ENCODE results near the gene PHACTR3. TPM values are rescaled to one million over a fixed set of nuclear protein-coding genes. Genes with fewer than 3 reads are reported as not detected.

PHACTR3 gene
- total and polyA plus RNA-seq, 2 donors (not counting 3 experiments of a cell fraction or from before 2014, with no cell fraction given): not detected

DNA sequence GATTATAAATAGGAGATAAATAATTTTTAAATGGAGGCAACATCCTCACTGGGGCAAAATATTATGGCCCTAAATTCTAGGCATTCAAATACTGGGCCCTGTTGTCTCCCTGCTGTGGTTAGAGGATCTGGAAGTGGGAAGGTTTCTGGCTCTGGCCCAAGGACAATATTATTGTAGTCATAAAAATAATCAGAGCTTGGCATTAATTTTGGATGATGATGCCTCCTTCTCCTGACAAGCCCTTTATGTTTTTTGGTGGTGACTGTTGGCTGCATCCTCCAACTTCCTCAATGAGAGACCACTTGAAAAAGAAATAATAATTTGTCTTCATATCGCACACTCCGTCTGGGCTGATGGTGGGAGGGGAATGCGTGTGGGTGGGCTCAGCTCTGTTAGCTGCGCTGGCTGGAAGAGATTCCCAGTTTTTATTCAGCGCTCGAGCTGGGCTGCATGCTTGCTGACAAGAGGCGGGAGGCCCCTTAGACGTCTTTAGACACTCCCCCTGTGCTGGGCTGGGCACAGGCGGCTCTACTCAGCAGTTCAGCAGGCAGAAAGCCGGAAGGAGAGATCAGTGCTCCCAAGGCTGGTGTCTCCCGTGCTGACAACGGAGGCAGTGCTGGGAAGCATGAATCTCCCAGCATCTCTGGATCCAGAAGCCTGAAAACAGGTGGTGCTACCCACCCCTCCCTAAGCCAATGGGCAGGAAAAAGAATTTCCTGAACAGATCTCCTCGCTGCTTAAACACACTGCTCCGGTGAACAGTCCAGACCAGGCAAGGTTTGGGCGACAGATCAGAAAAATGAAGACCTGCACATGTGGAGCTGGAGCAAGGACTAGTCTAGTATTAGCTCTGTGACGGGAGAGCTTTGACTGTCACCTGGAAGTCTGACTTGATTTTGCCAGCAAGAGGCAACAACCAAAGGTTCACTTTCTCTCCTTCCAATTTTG lies 231.4 kb downstream of the PHACTR3 start:
- Histone ChIP-seq H3K36me3 (ENCODE audit: control insufficient read depth in 2 of 2, extremely low read depth in 1 of 2, insufficient read depth in 2 of 2, low read length in 2 of 2) (no peaks in the 10 kb centered on the region), H3K4me3 (replicated peaks in 1 of 3; ENCODE audit: insufficient read depth in 1 of 3, low read depth in 1 of 3, low read length in 3 of 3) (no peak overlapping the region), H4K20me1 (replicated peaks; ENCODE audit: control insufficient read depth, extremely low read depth, insufficient read depth, low read length) (no peaks in the 10 kb centered on the region), H3K4me1 (ENCODE audit: control insufficient read depth, extremely low read depth, insufficient read depth, low read length) (peaks cover 2% of the 10 kb centered on the region), H3K9ac (replicated peaks; ENCODE audit: extremely low read depth, insufficient read depth, low read length) (no peak overlapping the region), H3K4me2 (ENCODE audit: insufficient read depth, low read length) (no peak overlapping the region), H3K79me2 (ENCODE audit: control insufficient read depth, insufficient read depth, low read length) (no peaks in the 10 kb centered on the region), H3K9me3 (replicated peaks; ENCODE audit: control insufficient read depth, insufficient read depth, low read length) (no peaks in the 10 kb centered on the region), H3K27ac (ENCODE audit: insufficient read depth, low read depth, low read length) (no peak overlapping the region), H3K9me1 (replicated peaks; ENCODE audit: control insufficient read depth, extremely low read depth, insufficient read depth, low read length) (no peaks in the 10 kb centered on the region), H3K27me3 (ENCODE audit: control insufficient read depth in 2 of 2, insufficient read depth in 2 of 2, low read length in 2 of 2) (no peaks in the 10 kb centered on the region), H2AFZ (ENCODE audit: low read depth, low read length) (no peak overlapping the region)
- ChIA-PET POLR2A (no interaction called here), CTCF (interaction anchor here (1.0 to 1.1 kb wide), 2 partner anchors 14 kb away, joined by 3 to 4 read pairs; no protein-coding TSS in a partner anchor)
- BruUV-seq (replicated peaks): no TSS peak
- no peak for TF ChIP-seq FOS (IDR thresholded peaks at IDR 0.05; ENCODE audit: borderline replicate concordance, insufficient read depth, low read length)
- intact Hi-C loops (cut with micrococcal nuclease) (no loop called here), dilution Hi-C loops (cut with MboI; ENCODE audit: extremely low pct_ligation_motif_present, low sequenced_read_pairs) (no loop called here)
- DNase-seq (ENCODE audit: low read depth, low spot score) (no peak), FAIRE-seq (no peak)

DNA sequence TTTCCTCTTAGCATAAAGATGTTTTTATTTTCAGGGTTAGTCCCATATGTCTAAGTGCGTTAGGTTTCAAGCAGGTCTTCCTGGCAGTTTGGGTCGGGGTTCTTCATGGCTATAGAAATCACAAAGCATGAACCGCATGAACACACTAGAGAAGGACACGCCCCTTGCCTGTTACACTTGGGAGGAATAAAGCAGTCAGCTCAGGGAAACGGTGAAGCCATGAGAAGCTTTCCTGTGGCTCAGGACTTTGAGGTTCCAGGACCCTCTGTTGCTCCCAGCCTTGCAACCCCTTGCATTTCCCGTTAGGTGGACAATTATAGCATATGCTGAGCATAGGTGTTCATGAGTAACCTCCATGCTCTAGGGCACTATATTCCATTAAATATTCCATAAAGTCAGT lies 232.4 kb downstream of the PHACTR3 start:
- no peaks in the 10 kb centered on the region for H3K27me3 ChIP-seq (ENCODE audit: control insufficient read depth in 2 of 2, insufficient read depth in 2 of 2, low read length in 2 of 2)
- H3K4me2 ChIP-seq (ENCODE audit: insufficient read depth, low read length): no peak overlapping the region
- DNase-seq (ENCODE audit: low read depth, low spot score): no peak
- POLR2A ChIA-PET: no interaction called here
- intact Hi-C loops (cut with micrococcal nuclease) (no loop called here), dilution Hi-C loops (cut with MboI; ENCODE audit: extremely low pct_ligation_motif_present, low sequenced_read_pairs) (no loop called here)
- CTCF ChIA-PET: interaction anchor here (1.0 kb wide), 1 partner anchor 13 kb away, joined by 4 read pairs; no protein-coding TSS in a partner anchor
- no peak overlapping the region for H3K27ac ChIP-seq (ENCODE audit: insufficient read depth, low read depth, low read length)
- BruUV-seq (replicated peaks): no TSS peak
- H3K79me2 ChIP-seq (ENCODE audit: control insufficient read depth, insufficient read depth, low read length): no peaks in the 10 kb centered on the region
- no peaks in the 10 kb centered on the region for H4K20me1 ChIP-seq (replicated peaks; ENCODE audit: control insufficient read depth, extremely low read depth, insufficient read depth, low read length)
- H3K9me3 ChIP-seq (replicated peaks; ENCODE audit: control insufficient read depth, insufficient read depth, low read length): no peaks in the 10 kb centered on the region
- no peak for FAIRE-seq
- H2AFZ ChIP-seq (ENCODE audit: low read depth, low read length): no peak overlapping the region
- H3K4me1 ChIP-seq (ENCODE audit: control insufficient read depth, extremely low read depth, insufficient read depth, low read length): peaks cover 2% of the 10 kb centered on the region
- no peak overlapping the region for H3K4me3 ChIP-seq (replicated peaks in 1 of 3; ENCODE audit: insufficient read depth in 1 of 3, low read depth in 1 of 3, low read length in 3 of 3)
- H3K9me1 ChIP-seq (replicated peaks; ENCODE audit: control insufficient read depth, extremely low read depth, insufficient read depth, low read length): no peaks in the 10 kb centered on the region
- no peak overlapping the region for H3K9ac ChIP-seq (replicated peaks; ENCODE audit: extremely low read depth, insufficient read depth, low read length)
- H3K36me3 ChIP-seq (ENCODE audit: control insufficient read depth in 2 of 2, extremely low read depth in 1 of 2, insufficient read depth in 2 of 2, low read length in 2 of 2): no peaks in the 10 kb centered on the region
- TF ChIP-seq GATA2 (IDR thresholded peaks at IDR 0.05; ENCODE audit: insufficient read depth, insufficient read length, low read depth, low read length) (no peak), POLR2A (IDR thresholded peaks at IDR 0.05; ENCODE audit: low read depth, low read length) (no peak), EZH2 (IDR thresholded peaks at IDR 0.05; ENCODE audit: borderline replicate concordance, low read depth, low read length, severe bottlenecking) (no peak), POLR2AphosphoS5 (IDR thresholded peaks at IDR 0.05; ENCODE audit: insufficient read depth, low read depth, low read length) (no peak), FOS (IDR thresholded peaks at IDR 0.05; ENCODE audit: borderline replicate concordance, insufficient read depth, low read length) (no peak), MYC (IDR thresholded peaks at IDR 0.05; ENCODE audit: low read depth, low read length) (no peak), JUN (IDR thresholded peaks at IDR 0.05; ENCODE audit: borderline replicate concordance, insufficient read depth, insufficient read length, low read depth) (no peak)
- TF ChIP-seq, protein P1, sequence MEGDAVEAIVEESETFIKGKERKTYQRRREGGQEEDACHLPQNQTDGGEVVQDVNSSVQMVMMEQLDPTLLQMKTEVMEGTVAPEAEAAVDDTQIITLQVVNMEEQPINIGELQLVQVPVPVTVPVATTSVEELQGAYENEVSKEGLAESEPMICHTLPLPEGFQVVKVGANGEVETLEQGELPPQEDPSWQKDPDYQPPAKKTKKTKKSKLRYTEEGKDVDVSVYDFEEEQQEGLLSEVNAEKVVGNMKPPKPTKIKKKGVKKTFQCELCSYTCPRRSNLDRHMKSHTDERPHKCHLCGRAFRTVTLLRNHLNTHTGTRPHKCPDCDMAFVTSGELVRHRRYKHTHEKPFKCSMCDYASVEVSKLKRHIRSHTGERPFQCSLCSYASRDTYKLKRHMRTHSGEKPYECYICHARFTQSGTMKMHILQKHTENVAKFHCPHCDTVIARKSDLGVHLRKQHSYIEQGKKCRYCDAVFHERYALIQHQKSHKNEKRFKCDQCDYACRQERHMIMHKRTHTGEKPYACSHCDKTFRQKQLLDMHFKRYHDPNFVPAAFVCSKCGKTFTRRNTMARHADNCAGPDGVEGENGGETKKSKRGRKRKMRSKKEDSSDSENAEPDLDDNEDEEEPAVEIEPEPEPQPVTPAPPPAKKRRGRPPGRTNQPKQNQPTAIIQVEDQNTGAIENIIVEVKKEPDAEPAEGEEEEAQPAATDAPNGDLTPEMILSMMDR (IDR thresholded peaks at IDR 0.05; ENCODE audit: extremely low read depth in 1 of 2, insufficient read depth in 1 of 2, low read depth in 1 of 2, low read length in 2 of 2): no peak
- TF ChIP-seq, protein P2, sequence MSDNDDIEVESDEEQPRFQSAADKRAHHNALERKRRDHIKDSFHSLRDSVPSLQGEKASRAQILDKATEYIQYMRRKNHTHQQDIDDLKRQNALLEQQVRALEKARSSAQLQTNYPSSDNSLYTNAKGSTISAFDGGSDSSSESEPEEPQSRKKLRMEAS (IDR thresholded peaks at IDR 0.05; ENCODE audit: insufficient read depth, insufficient read length): no peak
